Prostate gland (tissue), 2 donors: ENCODE measurements around the gene SLC29A2. TPM values are rescaled to one million over a fixed set of nuclear protein-coding genes. Genes with fewer than 3 reads are reported as not detected.

ENCODE experiments used
- DNase-seq: peaks from one replicate; pipeline ENCODE4 v3.0.0-alpha.2; 2019; ENCODE audit warnings: low spot score
- H3K27ac ChIP-seq, 2 donors: fragments of 200-600 bp; sonication (generic); 2 replicates each; pipeline ENCODE4 v1.5.1; 2017 to 2019
- H3K27me3 ChIP-seq: fragments of 200-600 bp; sonication (generic); replicated peaks from 2 replicates; pipeline ENCODE4 v1.5.1; 2019; ENCODE audit not compliant: insufficient read depth
- H3K36me3 ChIP-seq, 2 donors: fragments of 200-600 bp; sonication (generic); 1 replicate in 1 of 2; 2 replicates in 1 of 2; pipeline versions ENCODE4 v1.5.1 to v1.8.1; 2017 to 2019
- H3K4me1 ChIP-seq: fragments of 200-600 bp; sonication (generic); replicated peaks from 2 replicates; pipeline ENCODE4 v1.5.1; 2019
- H3K4me3 ChIP-seq, 2 donors: fragments of 200-600 bp; sonication (generic); 2 replicates each; pipeline ENCODE4 v1.5.1; 2017 to 2019
- H3K9me3 ChIP-seq: fragments of 200-600 bp; sonication (generic); 2 replicates; pipeline ENCODE4 v1.5.1; 2017
- POLR2A ChIP-seq: fragments of 450-650 bp; IDR thresholded peaks from one replicate; pipeline ENCODE4 v1.6.1; 2016; ENCODE audit warnings: antibody characterized with exemption, mild to moderate bottlenecking
- POLR2AphosphoS5 ChIP-seq: sonication (generic); formaldehyde crosslinking; IDR thresholded peaks from one replicate; pipeline ENCODE4 v1.6.1; 2017; ENCODE audit warnings: antibody characterized with exemption
- WGBS: methylation state at CpG from one replicate; pipeline ENCODE4 v1.1.5; 2018; 5-methylcytosine and 5-hydroxymethylcytosine counted together
- intact Hi-C: fragments of 100-400 bp; cut with DNase I; formaldehyde crosslinking; loops from one replicate; pipeline ENCODE4 v1.14.2; 2022
- total RNA-seq, 2 donors: library from RNA; depleted of rRNA; stranded (reverse); fragments of >200 nt; gene quantifications; one replicate each; pipeline ENCODE4 v1.1.0, GENCODE V29; 2016
- TF ChIP-seq, protein P1 (sequence below), 4 experiments: fragments of 200-600 bp in 2 of 4; fragments of 450-650 bp in 2 of 4; sonication (generic) in 2 of 4; IDR thresholded peaks; 1 replicate in 3 of 4; 2 replicates in 1 of 4; pipeline ENCODE4 v1.5.1; 2016 to 2019; ENCODE audit warnings: antibody characterized with exemption in 4 of 4, mild to moderate bottlenecking in 2 of 4, moderate library complexity in 2 of 4

SLC29A2 gene, protein sequence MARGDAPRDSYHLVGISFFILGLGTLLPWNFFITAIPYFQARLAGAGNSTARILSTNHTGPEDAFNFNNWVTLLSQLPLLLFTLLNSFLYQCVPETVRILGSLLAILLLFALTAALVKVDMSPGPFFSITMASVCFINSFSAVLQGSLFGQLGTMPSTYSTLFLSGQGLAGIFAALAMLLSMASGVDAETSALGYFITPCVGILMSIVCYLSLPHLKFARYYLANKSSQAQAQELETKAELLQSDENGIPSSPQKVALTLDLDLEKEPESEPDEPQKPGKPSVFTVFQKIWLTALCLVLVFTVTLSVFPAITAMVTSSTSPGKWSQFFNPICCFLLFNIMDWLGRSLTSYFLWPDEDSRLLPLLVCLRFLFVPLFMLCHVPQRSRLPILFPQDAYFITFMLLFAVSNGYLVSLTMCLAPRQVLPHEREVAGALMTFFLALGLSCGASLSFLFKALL
- 10 to 100 TPM; 10.1 to 12.5 TPM for total RNA-seq

- intact Hi-C loops, result no loop called here
- Histone ChIP-seq H3K27me3 (no peaks in the 10 kb centered on the region), H3K9me3 (no peaks in the 10 kb centered on the region), H3K36me3 (no peaks in the 10 kb centered on the region), H3K4me3 (peak within 1 kb of the TSS; percentile 60 to 63), H3K27ac (peak within 1 kb of the TSS; percentile 91 to 93), H3K4me1 (no peaks in the 10 kb centered on the region)
- WGBS, result under 1% methylated on average over 52 of the region's 72 CpGs
- TF ChIP-seq, protein P1, sequence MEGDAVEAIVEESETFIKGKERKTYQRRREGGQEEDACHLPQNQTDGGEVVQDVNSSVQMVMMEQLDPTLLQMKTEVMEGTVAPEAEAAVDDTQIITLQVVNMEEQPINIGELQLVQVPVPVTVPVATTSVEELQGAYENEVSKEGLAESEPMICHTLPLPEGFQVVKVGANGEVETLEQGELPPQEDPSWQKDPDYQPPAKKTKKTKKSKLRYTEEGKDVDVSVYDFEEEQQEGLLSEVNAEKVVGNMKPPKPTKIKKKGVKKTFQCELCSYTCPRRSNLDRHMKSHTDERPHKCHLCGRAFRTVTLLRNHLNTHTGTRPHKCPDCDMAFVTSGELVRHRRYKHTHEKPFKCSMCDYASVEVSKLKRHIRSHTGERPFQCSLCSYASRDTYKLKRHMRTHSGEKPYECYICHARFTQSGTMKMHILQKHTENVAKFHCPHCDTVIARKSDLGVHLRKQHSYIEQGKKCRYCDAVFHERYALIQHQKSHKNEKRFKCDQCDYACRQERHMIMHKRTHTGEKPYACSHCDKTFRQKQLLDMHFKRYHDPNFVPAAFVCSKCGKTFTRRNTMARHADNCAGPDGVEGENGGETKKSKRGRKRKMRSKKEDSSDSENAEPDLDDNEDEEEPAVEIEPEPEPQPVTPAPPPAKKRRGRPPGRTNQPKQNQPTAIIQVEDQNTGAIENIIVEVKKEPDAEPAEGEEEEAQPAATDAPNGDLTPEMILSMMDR (IDR thresholded peaks at IDR 0.05), result no peak
- TF ChIP-seq POLR2AphosphoS5, result peak; percentile 28
- DNase-seq, result peak; percentile 90
Observed at GRCh38 chr11:66371627-66372415, at the start of gene SLC29A2. TSS of gene SLC29A2 (minus strand) at chr11:66371760. CDS start at chr11:66371591, 169 bp downstream.

GRCh38 chr11:66420671-66421476 lies 49.3 kb upstream of the SLC29A2 start, which contains the start of gene NPAS4:
TSS of gene NPAS4 (plus strand) at chr11:66421035. CDS start at chr11:66421180, 145 bp downstream.
- intact Hi-C loops, result no loop called here
- Histone ChIP-seq H3K27me3 (no peaks in the 10 kb centered on the region), H3K9me3 (no peaks in the 10 kb centered on the region), H3K27ac (no peak within 1 kb of the TSS), H3K4me1 (no peaks in the 10 kb centered on the region), H3K36me3 (no peaks in the 10 kb centered on the region), H3K4me3 (no peak within 1 kb of the TSS)
- WGBS, result 11% methylated on average over 62 of the region's 71 CpGs
- no peak for DNase-seq
- TF ChIP-seq, protein P1 (IDR thresholded peaks at IDR 0.05), result no peak
- TF ChIP-seq POLR2AphosphoS5, result no peak
- TF ChIP-seq POLR2A, result no peak

DNA sequence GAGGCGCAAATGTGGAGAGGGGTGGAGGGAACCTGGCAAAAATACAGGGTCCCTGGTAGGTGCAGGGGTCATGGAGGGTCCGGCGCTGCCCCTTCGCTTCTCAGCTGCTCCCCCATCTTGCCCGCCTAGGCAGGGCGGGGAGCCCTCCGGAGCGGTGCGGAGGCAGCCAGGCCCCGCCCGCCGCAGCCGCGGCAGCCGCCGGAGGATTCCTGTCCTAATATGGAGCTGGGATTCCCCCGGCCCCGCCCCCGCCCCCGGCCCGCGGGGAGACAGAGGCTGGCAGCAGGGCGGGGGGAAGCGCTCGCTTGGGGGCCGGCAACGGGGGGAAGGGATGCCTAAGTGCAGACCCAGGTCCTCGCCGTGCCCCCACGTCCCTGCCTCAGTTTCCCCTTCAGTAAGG lies 48.3 kb upstream of the SLC29A2 start:
- 3% methylated on average over 30 of the region's 30 CpGs for WGBS
- no peak overlapping the region for H3K27ac ChIP-seq

DNA sequence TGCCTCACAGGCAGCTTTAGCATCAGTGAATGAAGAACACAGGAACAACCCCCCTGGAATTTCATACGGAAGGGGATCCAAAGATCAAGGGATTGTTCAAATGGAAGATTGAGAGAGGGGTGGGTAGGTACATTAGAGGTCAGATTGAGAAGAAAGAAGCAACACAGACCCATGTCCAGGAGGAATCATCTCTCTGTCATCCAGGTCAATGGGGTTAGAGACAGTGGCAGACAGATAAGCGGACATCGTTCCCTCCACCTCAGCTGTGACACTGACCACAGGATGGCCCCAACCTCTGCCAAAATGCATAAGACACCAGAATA lies 47.4 kb upstream of the SLC29A2 start:
- TF ChIP-seq POLR2A (no peak), POLR2AphosphoS5 (no peak)
- TF ChIP-seq, protein P1 (IDR thresholded peaks at IDR 0.05), result no peak
- Histone ChIP-seq H3K4me1 (no peaks in the 10 kb centered on the region), H3K9me3 (no peaks in the 10 kb centered on the region), H3K27ac (no peak overlapping the region), H3K36me3 (no peaks in the 10 kb centered on the region), H3K27me3 (no peaks in the 10 kb centered on the region), H3K4me3 (no peak overlapping the region)
- intact Hi-C loops, result no loop called here
- no peak for DNase-seq
- WGBS, result 32% methylated on average over 3 of the region's 3 CpGs

More for the DNA sequence above, 48.3 kb upstream of the SLC29A2 start:
- Histone ChIP-seq H3K9me3 (no peaks in the 10 kb centered on the region), H3K4me3 (no peak overlapping the region), H3K27me3 (no peaks in the 10 kb centered on the region), H3K36me3 (no peaks in the 10 kb centered on the region), H3K4me1 (no peaks in the 10 kb centered on the region)
- no peak for DNase-seq
- intact Hi-C loops, result no loop called here
- no peak for TF ChIP-seq POLR2AphosphoS5
- TF ChIP-seq POLR2A, result no peak
- TF ChIP-seq, protein P1 (IDR thresholded peaks at IDR 0.05), result no peak
